ENCODE results near the gene UVRAG.

- TF ChIP-seq EP300 (IDR thresholded peaks at IDR 0.05) (no peak), POLR2A (IDR thresholded peaks at IDR 0.05) (no peak)
- TF ChIP-seq, protein P1, sequence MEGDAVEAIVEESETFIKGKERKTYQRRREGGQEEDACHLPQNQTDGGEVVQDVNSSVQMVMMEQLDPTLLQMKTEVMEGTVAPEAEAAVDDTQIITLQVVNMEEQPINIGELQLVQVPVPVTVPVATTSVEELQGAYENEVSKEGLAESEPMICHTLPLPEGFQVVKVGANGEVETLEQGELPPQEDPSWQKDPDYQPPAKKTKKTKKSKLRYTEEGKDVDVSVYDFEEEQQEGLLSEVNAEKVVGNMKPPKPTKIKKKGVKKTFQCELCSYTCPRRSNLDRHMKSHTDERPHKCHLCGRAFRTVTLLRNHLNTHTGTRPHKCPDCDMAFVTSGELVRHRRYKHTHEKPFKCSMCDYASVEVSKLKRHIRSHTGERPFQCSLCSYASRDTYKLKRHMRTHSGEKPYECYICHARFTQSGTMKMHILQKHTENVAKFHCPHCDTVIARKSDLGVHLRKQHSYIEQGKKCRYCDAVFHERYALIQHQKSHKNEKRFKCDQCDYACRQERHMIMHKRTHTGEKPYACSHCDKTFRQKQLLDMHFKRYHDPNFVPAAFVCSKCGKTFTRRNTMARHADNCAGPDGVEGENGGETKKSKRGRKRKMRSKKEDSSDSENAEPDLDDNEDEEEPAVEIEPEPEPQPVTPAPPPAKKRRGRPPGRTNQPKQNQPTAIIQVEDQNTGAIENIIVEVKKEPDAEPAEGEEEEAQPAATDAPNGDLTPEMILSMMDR (IDR thresholded peaks at IDR 0.05) = no peak
These were observed 4.2 kb upstream of the UVRAG start for GRCh38 chr11:75810637-75811390.

Measured in tibial nerve (tissue), 4 donors.